Osteocyte (in vitro differentiated cells): ENCODE results near the gene PHACTR3. TPM values are rescaled to one million over a fixed set of nuclear protein-coding genes. Genes with fewer than 3 reads are reported as not detected.

Experiments used
- DNase-seq: peaks from one replicate; pipeline ENCODE4 v3.0.0; 2021; ENCODE audit warnings: mixed read lengths; ENCODE audit not compliant: unreplicated experiment; ENCODE audit errors: extremely low spot score
- H3K27ac Mint-ChIP-seq: one replicate; pipeline ENCODE4 v1.8.0; 2021; ENCODE audit warnings: mild to moderate bottlenecking, mixed read lengths; ENCODE audit not compliant: unreplicated experiment
- H3K27me3 Mint-ChIP-seq: one replicate; pipeline ENCODE4 v1.8.0; 2021; ENCODE audit warnings: mixed read lengths; ENCODE audit not compliant: unreplicated experiment
- H3K36me3 Mint-ChIP-seq: one replicate; pipeline ENCODE4 v1.8.0; 2021; ENCODE audit warnings: mixed read lengths; ENCODE audit not compliant: unreplicated experiment
- H3K4me1 Mint-ChIP-seq: one replicate; pipeline ENCODE4 v1.8.0; 2021; ENCODE audit warnings: mixed read lengths; ENCODE audit not compliant: unreplicated experiment
- H3K4me3 Mint-ChIP-seq: one replicate; pipeline ENCODE4 v1.8.0; 2021; ENCODE audit warnings: mild to moderate bottlenecking, moderate library complexity, mixed read lengths; ENCODE audit not compliant: unreplicated experiment
- H3K9me3 Mint-ChIP-seq: one replicate; pipeline ENCODE4 v1.8.0; 2021; ENCODE audit warnings: mixed read lengths; ENCODE audit not compliant: unreplicated experiment
- total RNA-seq: library from RNA; stranded (reverse); gene quantifications from 2 replicates; pipeline ENCODE4 v1.2.1, GENCODE V29; 2021
- TF ChIP-seq, protein P1 (sequence below): fragments of 200-600 bp; sonication (generic); IDR thresholded peaks from 2 replicates; pipeline ENCODE4 v1.5.0; 2021; ENCODE audit warnings: antibody characterized with exemption, mild to moderate bottlenecking, moderate library complexity

Gene PHACTR3
- total RNA-seq, 1 donor from 2014 or later = not detected

DNA sequence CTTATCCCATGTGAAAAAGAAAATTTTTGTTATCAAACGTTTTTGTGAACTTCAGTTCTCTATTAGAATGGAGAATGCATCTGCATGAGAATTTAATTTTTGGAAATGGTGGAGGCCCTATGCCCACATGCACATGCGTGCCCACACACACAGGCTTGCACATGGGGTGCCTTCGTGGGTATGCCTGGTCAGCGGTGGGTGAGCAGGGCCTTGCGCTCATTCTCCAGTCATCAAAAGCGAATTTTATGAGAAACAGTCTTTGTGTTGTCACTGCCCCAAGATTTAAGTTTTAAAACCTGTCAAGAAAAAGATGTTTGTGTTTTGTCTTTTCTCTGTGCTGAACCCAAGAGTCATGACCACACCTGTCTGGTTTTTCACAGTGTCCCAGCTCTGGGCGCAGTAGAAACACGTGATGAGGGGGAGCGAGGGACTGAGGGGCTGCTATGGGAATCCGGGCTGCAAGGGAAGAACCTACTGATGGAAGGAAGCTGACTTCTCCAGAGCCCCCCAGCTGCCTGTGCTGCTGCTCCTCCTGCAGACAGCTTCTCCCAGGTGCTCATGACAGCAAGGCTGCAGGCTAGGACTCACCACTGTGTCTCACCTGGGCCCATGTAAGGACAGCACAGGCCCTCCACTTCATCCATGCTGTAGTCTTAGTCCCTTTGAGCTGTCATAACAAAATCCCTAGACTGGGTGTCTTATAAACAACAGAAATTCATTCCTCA is 175.5 kb downstream of the PHACTR3 start:
- no peak overlapping the region for H3K4me3 Mint-ChIP-seq
- H3K4me1 Mint-ChIP-seq = no peaks in the 10 kb centered on the region
- H3K36me3 Mint-ChIP-seq = no peaks in the 10 kb centered on the region
- no peaks in the 10 kb centered on the region for H3K27me3 Mint-ChIP-seq
- peak; percentile 42 for DNase-seq
- no peaks in the 10 kb centered on the region for H3K9me3 Mint-ChIP-seq
- no peak overlapping the region for H3K27ac Mint-ChIP-seq
- TF ChIP-seq, protein P1, sequence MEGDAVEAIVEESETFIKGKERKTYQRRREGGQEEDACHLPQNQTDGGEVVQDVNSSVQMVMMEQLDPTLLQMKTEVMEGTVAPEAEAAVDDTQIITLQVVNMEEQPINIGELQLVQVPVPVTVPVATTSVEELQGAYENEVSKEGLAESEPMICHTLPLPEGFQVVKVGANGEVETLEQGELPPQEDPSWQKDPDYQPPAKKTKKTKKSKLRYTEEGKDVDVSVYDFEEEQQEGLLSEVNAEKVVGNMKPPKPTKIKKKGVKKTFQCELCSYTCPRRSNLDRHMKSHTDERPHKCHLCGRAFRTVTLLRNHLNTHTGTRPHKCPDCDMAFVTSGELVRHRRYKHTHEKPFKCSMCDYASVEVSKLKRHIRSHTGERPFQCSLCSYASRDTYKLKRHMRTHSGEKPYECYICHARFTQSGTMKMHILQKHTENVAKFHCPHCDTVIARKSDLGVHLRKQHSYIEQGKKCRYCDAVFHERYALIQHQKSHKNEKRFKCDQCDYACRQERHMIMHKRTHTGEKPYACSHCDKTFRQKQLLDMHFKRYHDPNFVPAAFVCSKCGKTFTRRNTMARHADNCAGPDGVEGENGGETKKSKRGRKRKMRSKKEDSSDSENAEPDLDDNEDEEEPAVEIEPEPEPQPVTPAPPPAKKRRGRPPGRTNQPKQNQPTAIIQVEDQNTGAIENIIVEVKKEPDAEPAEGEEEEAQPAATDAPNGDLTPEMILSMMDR = no peak

GRCh38 chr20:59780494-59781185 is 176.3 kb downstream of the PHACTR3 start:
- Mint-ChIP-seq H3K4me1 (no peaks in the 10 kb centered on the region), H3K9me3 (no peaks in the 10 kb centered on the region), H3K4me3 (no peak overlapping the region), H3K36me3 (no peaks in the 10 kb centered on the region), H3K27me3 (no peaks in the 10 kb centered on the region), H3K27ac (no peak overlapping the region)
- DNase-seq = peak; percentile 59
- TF ChIP-seq, protein P1 = no peak

- no peak overlapping the region for H3K4me3 Mint-ChIP-seq
- no peaks in the 10 kb centered on the region for H3K9me3 Mint-ChIP-seq
- TF ChIP-seq, protein P1 = no peak
- no peak overlapping the region for H3K27ac Mint-ChIP-seq
- no peaks in the 10 kb centered on the region for H3K27me3 Mint-ChIP-seq
- no peaks in the 10 kb centered on the region for H3K36me3 Mint-ChIP-seq
- H3K4me1 Mint-ChIP-seq = no peaks in the 10 kb centered on the region
- peak; percentile 83 for DNase-seq
Measured at GRCh38 chr20:59781226-59781625, 176.9 kb downstream of the PHACTR3 start.

DNA sequence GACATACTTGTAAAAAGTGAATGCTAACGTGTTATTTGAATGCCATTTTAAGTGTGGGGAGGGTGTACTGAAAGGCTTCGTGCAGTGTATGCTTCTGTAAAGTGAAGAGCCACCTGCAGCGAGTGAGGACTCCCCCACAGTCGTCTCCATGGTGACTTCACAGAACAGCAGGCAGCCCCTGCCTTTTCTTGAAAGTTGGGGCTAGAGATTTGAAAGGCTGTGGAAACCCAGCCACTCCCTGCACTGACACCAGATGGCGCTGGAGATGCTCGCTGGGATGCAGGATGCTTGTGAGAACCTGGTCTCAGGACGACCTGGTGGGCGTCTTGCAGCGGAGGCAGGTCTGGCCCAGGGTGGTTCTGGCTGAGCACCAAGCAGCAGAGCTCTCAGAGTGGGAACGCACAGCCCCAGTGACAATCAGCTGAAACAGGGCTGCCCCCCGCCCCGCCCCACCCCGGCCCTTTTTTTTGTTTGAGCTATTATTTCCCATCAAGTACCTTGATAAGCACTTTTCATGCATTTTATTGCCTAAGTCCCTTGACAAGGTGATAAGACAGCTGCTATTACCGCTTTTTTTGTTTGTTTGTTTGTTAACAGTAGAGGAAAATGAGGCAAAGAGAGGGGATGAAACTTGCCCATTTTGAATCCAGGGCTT is 178.8 kb downstream of the PHACTR3 start:
- Mint-ChIP-seq H3K4me1 (no peaks in the 10 kb centered on the region), H3K27me3 (no peaks in the 10 kb centered on the region), H3K4me3 (no peak overlapping the region), H3K36me3 (no peaks in the 10 kb centered on the region), H3K9me3 (no peaks in the 10 kb centered on the region), H3K27ac (no peak overlapping the region)
- DNase-seq = peak; percentile 84
- TF ChIP-seq, protein P1 = peak; percentile 82

- Mint-ChIP-seq H3K9me3 (no peaks in the 10 kb centered on the region), H3K27me3 (peaks cover 3% of the 10 kb centered on the region), H3K4me3 (no peak overlapping the region), H3K36me3 (no peaks in the 10 kb centered on the region), H3K27ac (no peak overlapping the region), H3K4me1 (no peaks in the 10 kb centered on the region)
- TF ChIP-seq, protein P1 = no peak
- DNase-seq = peak; percentile 74
Measured at GRCh38 chr20:59783641-59784010, 179.3 kb downstream of the PHACTR3 start.
